Colonic mucosa (tissue), 4 donors: Measurements from ENCODE around the gene SUPT3H. TPM values are rescaled to one million over a fixed set of nuclear protein-coding genes. Genes with fewer than 3 reads are reported as not detected.

Experiments
- DNase-seq: peaks from one replicate; pipeline ENCODE4 v3.0.0-alpha.2; 2020
- H3K27ac ChIP-seq: fragments of 200-600 bp; one replicate; pipeline ENCODE4 v1.8.0; 2021
- H3K27me3 ChIP-seq: fragments of 200-600 bp; one replicate; pipeline ENCODE4 v1.8.0; 2021
- H3K36me3 ChIP-seq: fragments of 200-600 bp; one replicate; pipeline ENCODE4 v1.8.0; 2021
- H3K4me1 ChIP-seq: fragments of 200-600 bp; one replicate; pipeline ENCODE4 v1.8.0; 2021; ENCODE audit warnings: mild to moderate bottlenecking
- H3K4me3 ChIP-seq: fragments of 200-600 bp; one replicate; pipeline ENCODE4 v1.8.0; 2021
- H3K9ac ChIP-seq, 2 donors: one replicate each; pipeline ENCODE4 v1.7.0; 2013; ENCODE audit warnings: control low read depth in 2 of 2, low read depth in 2 of 2, low read length in 2 of 2
- H3K9me3 ChIP-seq: fragments of 200-600 bp; one replicate; pipeline ENCODE4 v1.8.0; 2021
- intact Hi-C: fragments of 100-400 bp; cut with DNase I; formaldehyde crosslinking; loops from one replicate; pipeline ENCODE4 v1.14.1; 2022
- total RNA-seq, 2 donors: library from RNA; stranded (reverse); fragmentation: NEBNext Ultra II Directional in 1 of 2; extraction: Animal tissue kit (Norgen Biotek cat#: 25700) in 1 of 2; gene quantifications; one replicate each; pipeline ENCODE4 v1.2.1, GENCODE V29; 2021
- TF ChIP-seq, protein P1 (sequence below): fragments of 200-600 bp; IDR thresholded peaks from one replicate; pipeline ENCODE4 v1.8.0; 2022; ENCODE audit warnings: antibody characterized with exemption, mild to moderate bottlenecking
- donor health status: healthy.
- donor health status: DM: no; HTN: no; CAD: no.
- donor health status: DM: no; HTN: no; CAD: no.

Gene SUPT3H
- total RNA-seq, 2 donors from 2014 or later, result 3.4 to 4.1 TPM

DNA sequence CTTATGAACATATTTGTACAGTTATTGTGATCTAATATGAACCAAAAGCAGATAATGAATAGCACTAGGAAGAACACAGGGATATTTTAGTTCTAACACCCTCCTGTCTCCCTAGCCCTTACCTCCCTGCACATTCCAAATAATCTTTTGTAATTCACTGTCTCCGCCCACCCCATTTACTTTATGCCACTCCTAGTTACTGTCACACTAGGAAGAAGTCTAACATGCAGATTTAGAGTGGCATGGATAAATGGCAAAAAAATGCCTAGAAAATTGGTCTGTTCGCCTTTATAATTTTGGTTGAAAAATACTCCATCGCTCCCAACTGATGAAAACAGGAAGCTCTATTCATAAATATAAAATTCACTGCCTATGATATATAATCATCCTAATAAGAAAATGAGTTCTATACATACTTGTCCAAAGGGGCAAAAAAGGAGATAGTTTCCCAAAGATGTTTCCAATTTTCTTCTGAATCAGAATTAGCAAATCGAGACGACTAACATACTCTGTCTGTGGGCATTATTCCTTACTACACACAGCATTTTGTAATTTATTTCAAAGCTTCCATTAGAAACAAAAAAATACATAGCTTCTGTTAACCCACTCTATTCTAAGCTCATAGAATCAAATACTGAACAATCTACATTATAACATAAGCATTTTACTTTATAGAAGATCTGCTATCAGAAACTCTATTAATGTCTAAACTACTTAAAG lies 50.9 kb downstream of the SUPT3H start:
- intact Hi-C loops, result no loop called here
- Histone ChIP-seq H3K4me1 (no peaks in the 10 kb centered on the region), H3K27me3 (no peaks in the 10 kb centered on the region), H3K27ac (no peak overlapping the region), H3K36me3 (no peaks in the 10 kb centered on the region), H3K9ac (no peak overlapping the region), H3K4me3 (no peak overlapping the region), H3K9me3 (no peaks in the 10 kb centered on the region)
- no peak for DNase-seq
- TF ChIP-seq, protein P1, sequence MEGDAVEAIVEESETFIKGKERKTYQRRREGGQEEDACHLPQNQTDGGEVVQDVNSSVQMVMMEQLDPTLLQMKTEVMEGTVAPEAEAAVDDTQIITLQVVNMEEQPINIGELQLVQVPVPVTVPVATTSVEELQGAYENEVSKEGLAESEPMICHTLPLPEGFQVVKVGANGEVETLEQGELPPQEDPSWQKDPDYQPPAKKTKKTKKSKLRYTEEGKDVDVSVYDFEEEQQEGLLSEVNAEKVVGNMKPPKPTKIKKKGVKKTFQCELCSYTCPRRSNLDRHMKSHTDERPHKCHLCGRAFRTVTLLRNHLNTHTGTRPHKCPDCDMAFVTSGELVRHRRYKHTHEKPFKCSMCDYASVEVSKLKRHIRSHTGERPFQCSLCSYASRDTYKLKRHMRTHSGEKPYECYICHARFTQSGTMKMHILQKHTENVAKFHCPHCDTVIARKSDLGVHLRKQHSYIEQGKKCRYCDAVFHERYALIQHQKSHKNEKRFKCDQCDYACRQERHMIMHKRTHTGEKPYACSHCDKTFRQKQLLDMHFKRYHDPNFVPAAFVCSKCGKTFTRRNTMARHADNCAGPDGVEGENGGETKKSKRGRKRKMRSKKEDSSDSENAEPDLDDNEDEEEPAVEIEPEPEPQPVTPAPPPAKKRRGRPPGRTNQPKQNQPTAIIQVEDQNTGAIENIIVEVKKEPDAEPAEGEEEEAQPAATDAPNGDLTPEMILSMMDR, result no peak

DNA sequence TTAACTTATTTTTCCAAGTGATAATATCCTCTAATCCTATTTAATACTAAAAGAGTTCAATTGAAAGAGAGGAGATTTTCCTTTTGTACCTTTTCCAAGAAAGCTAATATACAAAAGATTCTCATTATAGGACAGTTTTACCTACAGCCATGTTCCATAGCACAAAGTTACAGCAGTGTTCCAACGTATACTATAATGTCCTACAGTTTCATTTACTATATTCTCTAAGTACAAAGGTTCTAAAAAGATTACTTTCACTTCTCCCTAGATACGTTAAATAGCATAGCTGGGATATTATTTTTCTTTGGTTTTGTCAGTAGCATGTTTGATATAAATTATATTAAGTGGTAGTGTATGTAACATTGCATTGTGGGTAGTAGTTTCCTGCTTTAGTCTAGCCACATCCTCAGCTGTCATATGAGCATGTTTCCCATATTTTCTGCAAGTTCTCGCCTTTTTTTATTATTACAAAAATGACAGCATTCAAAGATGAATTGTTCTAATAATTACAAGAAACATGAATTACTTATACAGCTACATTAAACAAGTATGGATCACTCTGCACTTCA lies 54.0 kb downstream of the SUPT3H start:
- no peak for DNase-seq
- no peaks in the 10 kb centered on the region for H3K4me1 ChIP-seq

DNA sequence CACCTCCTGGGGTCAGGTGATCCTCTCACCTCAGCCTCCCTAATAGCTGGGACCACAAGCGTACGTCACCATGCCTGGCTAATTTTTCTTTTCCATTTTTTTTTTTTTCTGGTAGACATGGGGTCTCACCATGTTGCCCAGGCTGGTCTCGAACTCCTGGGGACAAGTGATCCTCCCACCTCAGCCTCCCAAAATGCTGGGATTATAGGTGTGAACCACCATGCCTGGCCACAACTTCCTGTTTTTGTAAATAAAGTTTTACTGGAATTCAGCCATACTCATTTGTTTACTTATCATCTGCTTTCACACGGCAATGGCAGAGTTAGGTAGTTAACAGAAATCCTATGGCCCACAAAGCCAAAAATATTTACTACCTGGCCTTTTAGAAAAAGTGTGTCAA lies 57.4 kb downstream of the SUPT3H start:
- Histone ChIP-seq H3K27me3 (no peaks in the 10 kb centered on the region), H3K36me3 (no peaks in the 10 kb centered on the region), H3K9ac (no peak overlapping the region), H3K9me3 (no peaks in the 10 kb centered on the region), H3K27ac (no peak overlapping the region), H3K4me1 (no peaks in the 10 kb centered on the region), H3K4me3 (no peak overlapping the region)
- TF ChIP-seq, protein P1, result no peak
- no peak for DNase-seq
- intact Hi-C loops, result no loop called here

More for the DNA sequence above, 54.0 kb downstream of the SUPT3H start:
- no peak overlapping the region for H3K9ac ChIP-seq
- H3K4me3 ChIP-seq, result no peak overlapping the region
- H3K36me3 ChIP-seq, result no peaks in the 10 kb centered on the region
- no peaks in the 10 kb centered on the region for H3K9me3 ChIP-seq
- intact Hi-C loops, result no loop called here
- H3K27me3 ChIP-seq, result no peaks in the 10 kb centered on the region
- H3K27ac ChIP-seq, result no peak overlapping the region
- TF ChIP-seq, protein P1, result no peak

DNA sequence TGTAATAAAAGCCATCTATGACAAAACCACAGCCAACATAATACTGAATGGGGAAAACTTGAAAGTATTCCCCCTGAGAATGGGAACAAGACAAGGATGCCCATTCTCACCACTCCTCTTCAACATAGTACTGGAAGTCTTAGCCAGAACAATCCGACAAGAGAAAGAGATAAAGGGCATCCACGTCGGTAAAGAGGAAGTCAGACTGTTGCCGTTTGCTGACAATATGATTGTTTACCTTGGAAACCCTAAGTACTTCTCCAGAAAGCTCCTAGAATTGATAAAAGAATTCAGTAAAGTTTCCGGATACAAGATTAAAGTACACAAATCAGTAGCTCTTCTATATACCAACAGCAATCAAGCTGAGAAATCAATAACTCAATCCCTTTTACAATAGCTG lies 63.6 kb downstream of the SUPT3H start:
- intact Hi-C loops, result no loop called here
- no peak for DNase-seq
- TF ChIP-seq, protein P1, result no peak
- Histone ChIP-seq H3K27me3 (no peaks in the 10 kb centered on the region), H3K9me3 (no peaks in the 10 kb centered on the region), H3K27ac (no peak overlapping the region), H3K4me3 (no peak overlapping the region), H3K36me3 (no peaks in the 10 kb centered on the region), H3K4me1 (no peaks in the 10 kb centered on the region), H3K9ac (no peak overlapping the region)

DNA sequence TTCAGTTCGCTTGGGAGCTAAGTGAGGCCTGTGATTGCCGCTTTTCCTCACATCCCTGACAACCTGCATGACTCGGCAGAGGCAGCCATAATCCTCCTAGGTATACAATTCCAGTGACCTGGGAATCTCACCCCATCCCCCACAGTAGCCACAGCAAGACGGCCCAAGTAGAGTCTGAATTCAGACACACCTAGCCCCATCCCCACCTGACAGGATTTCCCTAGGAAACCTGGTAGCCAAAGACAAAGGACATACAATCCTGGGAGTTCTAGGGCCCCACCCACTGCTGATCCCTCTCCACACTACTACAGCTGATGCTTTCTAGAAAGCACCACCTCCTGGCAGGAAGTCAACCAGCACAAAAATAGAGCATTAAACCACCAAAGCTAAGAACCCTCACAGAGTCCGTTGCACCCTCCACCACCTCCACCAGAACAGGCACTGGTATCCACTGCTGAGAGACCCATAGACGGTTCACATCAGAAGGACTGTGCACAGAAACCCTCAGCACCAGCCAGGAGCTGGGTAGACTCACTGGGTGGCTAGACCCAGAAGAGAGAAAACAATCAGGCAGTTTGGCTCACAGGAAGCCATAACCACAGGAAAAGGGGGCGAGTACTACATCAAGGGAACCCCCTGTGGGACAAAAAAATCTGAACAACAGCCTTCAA lies 67.5 kb downstream of the SUPT3H start:
- Histone ChIP-seq H3K9ac (no peak overlapping the region), H3K4me1 (no peaks in the 10 kb centered on the region), H3K27ac (no peak overlapping the region), H3K27me3 (no peaks in the 10 kb centered on the region), H3K36me3 (no peaks in the 10 kb centered on the region), H3K4me3 (no peak overlapping the region), H3K9me3 (no peaks in the 10 kb centered on the region)
- DNase-seq, result no peak
- intact Hi-C loops, result no loop called here
- TF ChIP-seq, protein P1, result no peak
